Neural cell (in vitro differentiated cells): ENCODE results near the gene CABP7.

Experiments used
- EP300 ChIP-seq: fragments of 450-650 bp; conservative IDR thresholded peaks from 2 replicates; pipeline ENCODE4 v1.6.1; 2014; ENCODE audit warnings: antibody characterized with exemption, mild to moderate bottlenecking, moderate library complexity; ENCODE audit not compliant: poor library complexity, severe bottlenecking
- EZH2 ChIP-seq: fragments of 200-600, 300-800 bp; shearing (Covaris generic), sonication (generic); IDR thresholded peaks from 2 replicates; pipeline ENCODE4 v1.6.1; 2014; ENCODE audit warnings: antibody characterized with exemption, low read length, borderline replicate concordance, mild to moderate bottlenecking; ENCODE audit not compliant: insufficient read depth, poor library complexity, severe bottlenecking
- POLR2AphosphoS5 ChIP-seq: IDR thresholded peaks from 2 replicates; pipeline ENCODE4 v1.6.1; 2012
- TF ChIP-seq, protein P1 (sequence below): fragments of 450-650 bp; IDR thresholded peaks from 2 replicates; pipeline ENCODE4 v1.5.1; 2014; ENCODE audit warnings: antibody characterized with exemption, mild to moderate bottlenecking, moderate library complexity; ENCODE audit not compliant: poor library complexity, severe bottlenecking

GRCh38 chr22:29733362-29734201 lies 13.8 kb downstream of the CABP7 start:
- TF ChIP-seq, protein P1, sequence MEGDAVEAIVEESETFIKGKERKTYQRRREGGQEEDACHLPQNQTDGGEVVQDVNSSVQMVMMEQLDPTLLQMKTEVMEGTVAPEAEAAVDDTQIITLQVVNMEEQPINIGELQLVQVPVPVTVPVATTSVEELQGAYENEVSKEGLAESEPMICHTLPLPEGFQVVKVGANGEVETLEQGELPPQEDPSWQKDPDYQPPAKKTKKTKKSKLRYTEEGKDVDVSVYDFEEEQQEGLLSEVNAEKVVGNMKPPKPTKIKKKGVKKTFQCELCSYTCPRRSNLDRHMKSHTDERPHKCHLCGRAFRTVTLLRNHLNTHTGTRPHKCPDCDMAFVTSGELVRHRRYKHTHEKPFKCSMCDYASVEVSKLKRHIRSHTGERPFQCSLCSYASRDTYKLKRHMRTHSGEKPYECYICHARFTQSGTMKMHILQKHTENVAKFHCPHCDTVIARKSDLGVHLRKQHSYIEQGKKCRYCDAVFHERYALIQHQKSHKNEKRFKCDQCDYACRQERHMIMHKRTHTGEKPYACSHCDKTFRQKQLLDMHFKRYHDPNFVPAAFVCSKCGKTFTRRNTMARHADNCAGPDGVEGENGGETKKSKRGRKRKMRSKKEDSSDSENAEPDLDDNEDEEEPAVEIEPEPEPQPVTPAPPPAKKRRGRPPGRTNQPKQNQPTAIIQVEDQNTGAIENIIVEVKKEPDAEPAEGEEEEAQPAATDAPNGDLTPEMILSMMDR = no peak
- TF ChIP-seq POLR2AphosphoS5 (no peak), EP300 (no peak), EZH2 (no peak)
